Omental fat pad (tissue), 4 donors: ENCODE results near the gene KRTAP19-3. TPM values are rescaled to one million over a fixed set of nuclear protein-coding genes. Genes with fewer than 3 reads are reported as not detected.
"Not testable (repeated sequence)": the region's sequence is repeated elsewhere in the genome, so short reads cannot be mapped to it uniquely, and the experiment has no call there.

Experiments used
- ATAC-seq: fragments of 150-250 bp; one replicate; pipeline ENCODE4 v1.9.1; 2016; ENCODE audit warnings: mild to moderate bottlenecking, moderate library complexity; ENCODE audit not compliant: low FRiP score
- DNase-seq: peaks from one replicate; pipeline ENCODE4 v3.0.0-alpha.2; 2019; ENCODE audit warnings: low spot score
- CTCF ChIP-seq, 3 donors: fragments of 450-650 bp; IDR thresholded peaks; one replicate each; pipeline ENCODE4 v1.5.1; 2016 to 2017; ENCODE audit warnings: antibody characterized with exemption in 3 of 3, mild to moderate bottlenecking in 3 of 3, moderate library complexity in 2 of 3
- total RNA-seq, 4 donors: library from RNA; depleted of rRNA; stranded (reverse); fragments of >200 nt; gene quantifications; one replicate each; pipeline ENCODE4 v1.1.0, GENCODE V29; 2016

Gene KRTAP19-3
- not detected for total RNA-seq

GRCh38 chr21:30491963-30492428 is at the start of gene KRTAP19-3:
TSS of gene KRTAP19-3 (minus strand) at chr21:30492013. CDS start at chr21:30491957, 56 bp downstream.
- no peak for TF ChIP-seq CTCF (IDR thresholded peaks at IDR 0.05)
- no peak for ATAC-seq
- no peak for DNase-seq

GRCh38 chr21:30518876-30519275 is 27.1 kb upstream of the KRTAP19-3 start:
- no peak for TF ChIP-seq CTCF (IDR thresholded peaks at IDR 0.05)
- DNase-seq = no peak
- ATAC-seq = no peak

- TF ChIP-seq CTCF (IDR thresholded peaks at IDR 0.05) = no peak
- ATAC-seq (no peak), DNase-seq (no peak)
Measured at GRCh38 chr21:30515681-30516080, 23.9 kb upstream of the KRTAP19-3 start.

GRCh38 chr21:30505621-30506205 is 13.9 kb upstream of the KRTAP19-3 start:
- ATAC-seq, DNase-seq: not testable (repeated sequence)

GRCh38 chr21:30502041-30502440 is 10.2 kb upstream of the KRTAP19-3 start, which contains the start of gene KRTAP19-5:
TSS of gene KRTAP19-5 (minus strand) at chr21:30502141. CDS start at chr21:30502090, 51 bp downstream.
- DNase-seq (no peak), ATAC-seq (no peak)
- TF ChIP-seq CTCF (IDR thresholded peaks at IDR 0.05) = no peak

GRCh38 chr21:30497065-30497464 is 5.3 kb upstream of the KRTAP19-3 start, which contains the start of gene KRTAP19-4:
TSS of gene KRTAP19-4 (minus strand) at chr21:30497165. CDS start at chr21:30497110, 55 bp downstream.
- TF ChIP-seq CTCF (IDR thresholded peaks at IDR 0.05) = no peak

GRCh38 chr21:30487336-30487735 is 4.5 kb downstream of the KRTAP19-3 start, which contains the start of gene KRTAP19-2:
TSS of gene KRTAP19-2 (minus strand) at chr21:30487436. CDS start at chr21:30487348, 88 bp downstream.
- no peak for TF ChIP-seq CTCF (IDR thresholded peaks at IDR 0.05)
- no peak for DNase-seq
- no peak for ATAC-seq

More at GRCh38 chr21:30497065-30497464, 5.3 kb upstream of the KRTAP19-3 start, which contains the start of gene KRTAP19-4:
- DNase-seq = no peak
- ATAC-seq = no peak
